IMR-90 (cell line): ENCODE data around the gene TTC8. TPM values are rescaled to one million over a fixed set of nuclear protein-coding genes. Genes with fewer than 3 reads are reported as not detected.

Experiments
- ATAC-seq: fragments of 200-7000 bp; cut with Tn5 transposase; 2 replicates; pipeline ENCODE4 v1.9.1; 2020; ENCODE audit warnings: low read depth, mild to moderate bottlenecking, moderate library complexity
- BruUV-seq: library from RNA; stranded (reverse); fragments of 400-500 nt; replicated peaks from 2 replicates; lab custom pipeline; 2021; lab: Mats Ljungman, UMichigan
- CTCF ChIA-PET: fragments of 300-600 bp; formaldehyde crosslinking; extraction: SDS; loops from one replicate; lab custom pipeline; 2021; ENCODE audit warnings: antibody characterized with exemption; lab: Yijun Ruan, JAX
- POLR2A ChIA-PET: fragments of 300-600 bp; sonication (Branson Sonifier 250); formaldehyde crosslinking; loops from one replicate; lab custom pipeline; 2022; ENCODE audit warnings: antibody characterized with exemption; ENCODE audit not compliant: unreplicated experiment; lab: Charles Lee
- DNase-seq: peaks from one replicate; pipeline ENCODE4 v3.0.0; 2013
- H2AFZ ChIP-seq: replicated peaks from 2 replicates; pipeline ENCODE3; 2013; ENCODE audit warnings: low read length, mild to moderate bottlenecking; ENCODE audit not compliant: poor library complexity
- H2AK5ac ChIP-seq: 2 replicates; pipeline ENCODE4 v1.6.1; 2013; ENCODE audit warnings: low read depth, low read length, inconsistent platforms
- H2AK9ac ChIP-seq: replicated peaks from 2 replicates; pipeline ENCODE3; 2013; ENCODE audit warnings: mild to moderate bottlenecking, low read depth, low read length, moderate library complexity; ENCODE audit not compliant: poor library complexity
- H2BK120ac ChIP-seq: 2 replicates; pipeline ENCODE4 v1.6.1; 2013; ENCODE audit warnings: low read depth, low read length, inconsistent platforms
- H2BK15ac ChIP-seq: 3 replicates; pipeline ENCODE4 v1.6.1; 2013; ENCODE audit warnings: low read depth, low read length, inconsistent platforms
- H2BK20ac ChIP-seq: 2 replicates; pipeline ENCODE4 v1.6.1; 2013; ENCODE audit warnings: low read depth, mild to moderate bottlenecking, inconsistent platforms, low read length, moderate library complexity
- H2BK5ac ChIP-seq: 2 replicates; pipeline ENCODE4 v1.6.1; 2013; ENCODE audit warnings: mild to moderate bottlenecking, low read depth, low read length, inconsistent platforms; ENCODE audit not compliant: poor library complexity, severe bottlenecking
- H3K14ac ChIP-seq: replicated peaks from 2 replicates; pipeline ENCODE4 v1.6.1; 2013; ENCODE audit warnings: low read depth, low read length, inconsistent platforms
- H3K18ac ChIP-seq: 2 replicates; pipeline ENCODE4 v1.6.1; 2013; ENCODE audit warnings: low read depth, low read length, control low read depth
- H3K23ac ChIP-seq: 2 replicates; pipeline ENCODE4 v1.6.1; 2013; ENCODE audit warnings: low read depth, low read length, inconsistent platforms
- H3K27ac ChIP-seq: 2 replicates; pipeline ENCODE4 v1.5.1; 2013; ENCODE audit warnings: mild to moderate bottlenecking, control low read depth, low read length; ENCODE audit not compliant: insufficient read depth
- H3K27me3 ChIP-seq: 2 replicates; pipeline ENCODE4 v1.6.1; 2013; ENCODE audit warnings: low read length; ENCODE audit not compliant: control insufficient read depth, insufficient read depth
- H3K36me3 ChIP-seq: 2 replicates; pipeline ENCODE4 v1.6.1; 2013; ENCODE audit warnings: low read length, mixed read lengths; ENCODE audit not compliant: control insufficient read depth, insufficient read depth
- H3K4ac ChIP-seq: 2 replicates; pipeline ENCODE4 v1.6.1; 2013; ENCODE audit warnings: low read depth, low read length, inconsistent platforms
- H3K4me1 ChIP-seq: 2 replicates; pipeline ENCODE4 v1.6.1; 2013; ENCODE audit warnings: low read length, mixed read lengths; ENCODE audit not compliant: control insufficient read depth, insufficient read depth
- H3K4me2 ChIP-seq: 2 replicates; pipeline ENCODE4 v1.6.1; 2013; ENCODE audit warnings: low read depth, mild to moderate bottlenecking, control low read depth, low read length, moderate library complexity
- H3K4me3 ChIP-seq: 2 replicates; pipeline ENCODE4 v1.5.1; 2013; ENCODE audit warnings: low read depth, mild to moderate bottlenecking, control low read depth, low read length, moderate library complexity; ENCODE audit not compliant: insufficient read depth
- H3K56ac ChIP-seq: 2 replicates; pipeline ENCODE4 v1.6.1; 2013; ENCODE audit warnings: low read length, inconsistent platforms; ENCODE audit not compliant: insufficient read depth; ENCODE audit errors: extremely low read depth
- H3K79me1 ChIP-seq, 2 experiments: 2 replicates each; pipeline ENCODE4 v1.6.1; 2013; ENCODE audit warnings: low read length in 2 of 2, inconsistent platforms in 1 of 2, low read depth in 1 of 2
- H3K9ac ChIP-seq: 2 replicates; pipeline ENCODE4 v1.6.1; 2013; ENCODE audit warnings: low read depth, low read length, control low read depth
- H3K9me1 ChIP-seq: 2 replicates; pipeline ENCODE4 v1.6.1; 2013; ENCODE audit warnings: low read length, inconsistent platforms; ENCODE audit not compliant: insufficient read depth
- H3K9me3 ChIP-seq: 2 replicates; pipeline ENCODE4 v1.6.1; 2013; ENCODE audit warnings: low read length; ENCODE audit not compliant: control insufficient read depth, insufficient read depth
- H4K20me1 ChIP-seq: 2 replicates; pipeline ENCODE4 v1.6.1; 2013; ENCODE audit warnings: low read length, inconsistent platforms; ENCODE audit not compliant: insufficient read depth
- H4K5ac ChIP-seq: 2 replicates; pipeline ENCODE4 v1.6.1; 2013; ENCODE audit warnings: mild to moderate bottlenecking, low read depth, low read length, control low read depth
- H4K8ac ChIP-seq, 2 experiments: 2 replicates each; pipeline ENCODE4 v1.6.1; 2013; ENCODE audit warnings: low read depth in 2 of 2, low read length in 2 of 2, control low read depth in 1 of 2, inconsistent platforms in 1 of 2
- H4K91ac ChIP-seq: 2 replicates; pipeline ENCODE4 v1.6.1; 2013; ENCODE audit warnings: low read depth, low read length, inconsistent platforms; ENCODE audit not compliant: insufficient read depth
- MAFK ChIP-seq: IDR thresholded peaks from 2 replicates; pipeline ENCODE4 v1.6.1; 2012; ENCODE audit warnings: low read depth, low read length, improper control_type of control experiment
- MAZ ChIP-seq: IDR thresholded peaks from 2 replicates; pipeline ENCODE4 v1.6.1; 2012; ENCODE audit warnings: low read depth, mild to moderate bottlenecking, low read length, improper control_type of control experiment, moderate library complexity, borderline replicate concordance
- NFE2L2 ChIP-seq: fragments of 150-350 bp; IDR thresholded peaks from 2 replicates; pipeline ENCODE4 v1.6.1; 2016; ENCODE audit warnings: low read depth, mild to moderate bottlenecking, low read length
- WGBS, 2 experiments: methylation state at CpG; one replicate each; pipeline versions ENCODE4 v1.1.5 to v1.1.7; 2013; ENCODE audit warnings: missing lambda C conversion rate in 2 of 2; ENCODE audit not compliant: insufficient read length in 1 of 2; ENCODE audit errors: extremely low coverage in 2 of 2; 5-methylcytosine and 5-hydroxymethylcytosine counted together
- dilution Hi-C: fragments of 300-500 bp; cut with HindIII; formaldehyde crosslinking; loops from one replicate; pipeline ENCODE4 v1.14.3; 2018; ENCODE audit warnings: low sequenced_read_pairs; ENCODE audit not compliant: unreplicated experiment
- in situ Hi-C: fragments of 300-500 bp; cut with MboI; formaldehyde crosslinking; loops from 3 replicates; pipeline ENCODE4 v1.14.3; 2019; ENCODE audit warnings: low sequenced_read_pairs, inconsistent platforms, mixed read lengths
- intact Hi-C: fragments of 100-400 bp; cut with micrococcal nuclease; formaldehyde crosslinking; loops from 2 replicates; pipeline ENCODE4 v1.10.0; 2022
- polyA plus RNA-seq, 3 experiments: library from polyadenylated mRNA; depleted of rRNA; stranded (reverse); fragments of >200 nt; gene quantifications; 2 replicates each; pipeline ENCODE4 v1.2.3, GENCODE V29; 2012; ENCODE audit warnings: low replicate concordance in 1 of 3
- total RNA-seq: library from RNA; depleted of rRNA; stranded (reverse); fragments of >200 nt; gene quantifications from 2 replicates; pipeline ENCODE4 v1.2.3, GENCODE V29; 2012

TTC8 gene
- total and polyA plus RNA-seq, 2 of the 4 experiments (the other 2 are of a cell fraction): 48.9 to 84.2 TPM

GRCh38 chr14:88829685-88830302 is 5.3 kb downstream of the TTC8 start:
- Histone ChIP-seq H2BK15ac (peak overlapping the region; percentile 89; the same call in 1 of the 3 replicates), H4K91ac (peak overlapping the region; percentile 51), H3K4me3 (no peak overlapping the region), H2AFZ (no peak overlapping the region), H3K4me1 (peaks cover 26% of the 10 kb centered on the region), H3K9me3 (no peaks in the 10 kb centered on the region), H3K4me2 (peak overlapping the region; percentile 37; the same call in 1 of the 2 replicates), H3K23ac (peak overlapping the region; percentile 57; the same call in 1 of the 2 replicates), H3K9me1 (peaks cover 7% of the 10 kb centered on the region), H3K4ac (peak overlapping the region; percentile 77), H3K14ac (peak overlapping the region; percentile 45; the same call in 1 of the 2 replicates), H4K5ac (peak overlapping the region; percentile 99; the same call in 1 of the 2 replicates), H2BK20ac (peak overlapping the region; percentile 76), H3K36me3 (0 out of 2 replicates have a peak, but pooled peaks cover 1% of the 10 kb centered on the region), H3K27me3 (no peaks in the 10 kb centered on the region), H3K9ac (no peak overlapping the region), H2AK9ac (no peak overlapping the region), H3K18ac (peak overlapping the region; percentile 97), H3K27ac (no peak overlapping the region; the same call in 1 of the 2 replicates), H2BK120ac (peak overlapping the region; percentile 43), H4K20me1 (no peaks in the 10 kb centered on the region), H4K8ac (peak overlapping the region; percentile 68 to 84), H2BK5ac (peak overlapping the region; percentile 96), H2AK5ac (peak overlapping the region; percentile 2; the same call in 1 of the 2 replicates), H3K79me1 (peaks cover 34 to 71% of the 10 kb centered on the region in 2 experiments), H3K56ac (no peak overlapping the region)
- DNase-seq (no peak), ATAC-seq (no peak)
- POLR2A ChIA-PET: no interaction called here
- in situ Hi-C loops: no loop called here
- no TSS peak for BruUV-seq
- WGBS, 2 experiments: 67 to 100% methylated on average over 1 of the region's 4 CpGs
- intact Hi-C loops: no loop called here
- CTCF ChIA-PET: no interaction called here
- no peak for TF ChIP-seq MAZ
- peak; percentile 51; the same call in 1 of the 2 replicates for TF ChIP-seq MAFK
- peak; percentile 95 for TF ChIP-seq NFE2L2
- dilution Hi-C loops: no loop called here
